RWPE2 (cell line): ENCODE results near the gene CHD6.

Experiments
- ATAC-seq: fragments of 200-7000 bp; cut with Tn5 transposase; 3 replicates; pipeline ENCODE4 v1.9.1; 2021; ENCODE audit warnings: low read depth
- DNase-seq: peaks from one replicate; pipeline ENCODE4 v3.0.0-alpha.2; 2020; ENCODE audit warnings: low spot score
- H3K27ac ChIP-seq: fragments of 450-650 bp; 2 replicates; pipeline ENCODE4 v1.5.1; 2017; ENCODE audit warnings: mild to moderate bottlenecking; ENCODE audit not compliant: poor library complexity, severe bottlenecking
- H3K27me3 ChIP-seq: fragments of 250-450 bp; sonication (Bioruptor Pico); 2 replicates; pipeline ENCODE4 v1.5.1; 2021; ENCODE audit warnings: mild to moderate bottlenecking, moderate library complexity; ENCODE audit not compliant: insufficient read depth, poor library complexity, severe bottlenecking
- H3K36me3 ChIP-seq: fragments of 250-450 bp; sonication (Bioruptor Pico); 2 replicates; pipeline ENCODE4 v1.5.1; 2020; ENCODE audit warnings: low read depth, mild to moderate bottlenecking, moderate library complexity
- H3K4me1 ChIP-seq: fragments of 250-450 bp; sonication (Bioruptor Pico); 2 replicates; pipeline ENCODE4 v1.5.1; 2021; ENCODE audit warnings: mild to moderate bottlenecking, moderate library complexity; ENCODE audit not compliant: insufficient read depth, poor library complexity, severe bottlenecking
- H3K4me3 ChIP-seq: fragments of 250-450 bp; sonication (Bioruptor Pico); 2 replicates; pipeline ENCODE4 v1.5.1; 2021; ENCODE audit warnings: mild to moderate bottlenecking, moderate library complexity; ENCODE audit not compliant: severe bottlenecking
- H3K9me3 ChIP-seq: fragments of 250-450 bp; sonication (Bioruptor Pico); 2 replicates; pipeline ENCODE4 v1.5.1; 2021; ENCODE audit warnings: mild to moderate bottlenecking, moderate library complexity; ENCODE audit not compliant: severe bottlenecking
- CTCF ChIP-seq: fragments of 450-650 bp; IDR thresholded peaks from one replicate; pipeline ENCODE4 v1.5.1; 2017; ENCODE audit warnings: mild to moderate bottlenecking, moderate library complexity; ENCODE audit not compliant: poor library complexity, severe bottlenecking

Gene CHD6

DNA sequence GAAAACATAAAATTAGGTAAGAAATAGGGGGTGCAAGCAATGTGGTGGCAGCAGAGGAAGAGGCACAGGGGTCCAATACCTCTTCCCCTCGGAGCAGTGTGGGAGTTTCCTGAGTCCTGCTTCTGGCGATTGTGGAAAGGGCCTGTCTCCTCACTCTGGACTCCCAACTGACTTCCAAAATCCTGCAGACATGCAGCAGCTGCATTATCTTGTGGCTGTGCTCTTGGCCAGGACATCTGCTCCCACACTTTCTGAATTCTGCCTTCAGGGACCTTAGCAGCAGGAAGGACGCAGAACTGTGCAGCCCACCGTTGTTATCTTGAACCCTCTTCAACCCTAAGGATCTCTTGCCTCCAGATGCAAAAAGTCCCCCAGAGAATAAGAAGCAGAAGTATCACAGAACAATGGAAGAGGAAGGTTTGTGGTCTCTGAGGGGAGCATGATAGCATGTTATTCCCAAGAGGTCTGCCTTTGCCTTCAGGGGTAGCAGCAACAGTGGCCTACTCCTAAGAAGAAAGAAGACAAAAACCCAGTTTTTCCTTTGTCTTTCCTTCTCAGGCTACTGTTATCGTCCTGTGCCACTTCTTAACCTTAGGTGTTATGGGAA, 149.1 kb downstream of the CHD6 start:
- Histone ChIP-seq H3K36me3 (peaks cover 35% of the 10 kb centered on the region), H3K27me3 (no peaks in the 10 kb centered on the region)

DNA sequence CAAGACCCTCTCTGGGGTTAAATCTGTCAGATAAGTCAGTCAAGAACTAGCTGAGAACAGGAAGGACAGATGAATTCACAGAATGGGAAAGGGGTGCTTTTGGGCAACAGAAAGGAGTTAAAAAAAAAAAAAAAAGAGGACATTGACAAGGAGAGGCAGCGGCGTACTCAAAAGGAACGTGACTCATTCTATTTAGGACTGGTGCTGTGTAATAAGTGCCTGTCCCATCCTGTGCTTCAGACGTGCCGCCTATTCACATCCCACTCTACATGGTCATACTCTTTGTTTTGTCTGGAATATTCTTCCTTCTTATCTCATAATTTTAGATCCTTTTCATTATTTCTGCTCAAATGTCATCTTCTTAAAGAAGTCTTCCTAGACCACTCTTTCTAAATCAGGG, 150.5 kb downstream of the CHD6 start:
- H3K27me3 ChIP-seq, result no peaks in the 10 kb centered on the region
- H3K4me3 ChIP-seq, result no peak overlapping the region
- H3K4me1 ChIP-seq, result no peaks in the 10 kb centered on the region
- no peak for DNase-seq
- ATAC-seq, result peak; percentile 51; the same call in 1 of the 3 replicates
- H3K9me3 ChIP-seq, result no peaks in the 10 kb centered on the region
- peaks cover 30% of the 10 kb centered on the region for H3K36me3 ChIP-seq
- H3K27ac ChIP-seq, result no peak overlapping the region
- TF ChIP-seq CTCF, result no peak

More for the DNA sequence above, 149.1 kb downstream of the CHD6 start:
- H3K4me3 ChIP-seq, result no peak overlapping the region
- no peaks in the 10 kb centered on the region for H3K4me1 ChIP-seq
- no peak overlapping the region for H3K27ac ChIP-seq
- DNase-seq (no peak), ATAC-seq (no peak)
- no peak for TF ChIP-seq CTCF
- no peaks in the 10 kb centered on the region for H3K9me3 ChIP-seq

DNA sequence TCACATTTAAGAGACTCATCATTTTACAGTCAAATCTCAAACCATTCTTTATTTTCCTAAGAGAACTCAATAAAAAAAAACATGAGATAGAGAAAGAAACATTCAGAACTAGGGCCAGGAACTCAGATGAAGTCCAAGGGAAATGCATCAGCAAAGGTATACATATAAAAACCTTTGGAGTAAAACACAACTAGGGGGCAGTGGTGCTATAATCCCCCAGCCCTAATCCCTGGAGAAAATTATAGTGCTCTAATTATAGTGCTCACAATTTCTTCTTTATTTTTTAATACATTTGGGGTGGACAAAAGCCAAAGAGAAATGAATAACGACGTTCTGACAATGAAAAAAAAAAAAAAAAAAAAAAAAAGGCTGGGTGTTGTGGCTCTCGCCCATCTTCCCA, 151.0 kb downstream of the CHD6 start:
- DNase-seq, result no peak
- Histone ChIP-seq H3K9me3 (no peaks in the 10 kb centered on the region), H3K4me3 (no peak overlapping the region), H3K36me3 (peaks cover 29% of the 10 kb centered on the region), H3K4me1 (no peaks in the 10 kb centered on the region), H3K27me3 (no peaks in the 10 kb centered on the region), H3K27ac (no peak overlapping the region)
- no peak for TF ChIP-seq CTCF
- no peak for ATAC-seq

GRCh38 chr20:41463567-41463966, 154.6 kb downstream of the CHD6 start:
- DNase-seq, result no peak
- no peak for ATAC-seq
- Histone ChIP-seq H3K4me3 (no peak overlapping the region), H3K9me3 (no peaks in the 10 kb centered on the region), H3K36me3 (peaks cover 27% of the 10 kb centered on the region), H3K4me1 (no peaks in the 10 kb centered on the region), H3K27ac (no peak overlapping the region), H3K27me3 (no peaks in the 10 kb centered on the region)
- no peak for TF ChIP-seq CTCF

DNA sequence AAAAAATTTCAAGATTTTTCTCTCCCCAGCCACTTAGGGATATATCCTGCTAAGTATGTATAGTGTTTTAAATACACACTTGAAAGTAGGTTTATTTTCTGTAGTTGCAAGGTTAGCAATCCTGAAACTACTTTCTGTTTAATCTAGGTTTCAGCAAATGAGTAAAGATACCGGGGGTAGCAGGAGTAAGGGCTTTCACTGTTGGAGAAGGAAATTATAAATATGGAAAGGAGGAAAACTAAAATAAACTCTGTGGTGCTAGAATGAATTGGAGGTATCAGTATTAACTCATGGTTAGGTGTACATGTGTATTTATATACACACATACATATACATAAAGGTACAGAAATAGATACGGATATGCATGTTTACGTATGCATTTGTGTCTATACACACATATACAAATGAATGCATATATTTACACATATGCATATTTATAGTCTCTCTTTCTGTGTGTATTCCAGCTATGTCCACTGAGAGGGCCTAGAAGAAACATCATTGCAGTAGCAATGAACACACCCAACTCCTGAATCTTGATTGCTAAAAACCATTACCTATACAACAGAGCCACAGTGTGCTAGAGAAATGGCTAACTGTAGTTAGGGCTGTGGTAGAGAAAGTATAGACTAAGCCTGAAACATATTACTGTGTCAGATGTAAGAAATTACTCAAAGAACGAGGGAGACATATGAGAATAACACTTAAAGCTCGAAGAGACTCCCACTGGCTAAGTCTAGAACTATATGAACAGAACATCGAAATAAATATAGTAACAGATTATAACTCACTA, 155.6 kb downstream of the CHD6 start:
- no peak for ATAC-seq

More for the DNA sequence above, 155.6 kb downstream of the CHD6 start:
- Histone ChIP-seq H3K36me3 (peaks cover 27% of the 10 kb centered on the region), H3K27ac (no peak overlapping the region), H3K27me3 (no peaks in the 10 kb centered on the region), H3K9me3 (no peaks in the 10 kb centered on the region), H3K4me3 (no peak overlapping the region), H3K4me1 (no peaks in the 10 kb centered on the region)
- DNase-seq, result no peak
- TF ChIP-seq CTCF, result no peak
